Sigmoid colon (tissue), 7 donors: ENCODE data around the gene HIBCH. TPM values are rescaled to one million over a fixed set of nuclear protein-coding genes. Genes with fewer than 3 reads are reported as not detected.

Source experiments
- DNase-seq: peaks from one replicate; pipeline ENCODE4 v3.0.0-alpha.2; 2019
- H3K27ac ChIP-seq, 4 donors: fragments of 200-600 bp; sonication (generic); one replicate each; pipeline ENCODE4 v1.5.1; 2016 to 2019; ENCODE audit warnings: mild to moderate bottlenecking in 1 of 4
- H3K27me3 ChIP-seq, 3 donors: fragments of 200-600 bp; sonication (generic); one replicate each; pipeline ENCODE4 v1.5.1; 2019; ENCODE audit warnings: mild to moderate bottlenecking in 1 of 3
- H3K36me3 ChIP-seq, 4 donors: fragments of 200-600 bp; sonication (generic); one replicate each; pipeline ENCODE4 v1.5.1; 2016 to 2019
- H3K4me1 ChIP-seq, 4 donors: fragments of 200-600 bp; sonication (generic); one replicate each; pipeline ENCODE4 v1.5.1; 2017 to 2019
- H3K4me3 ChIP-seq, 4 donors: fragments of 200-600 bp; sonication (generic); one replicate each; pipeline ENCODE4 v1.5.1; 2017 to 2019; ENCODE audit warnings: mild to moderate bottlenecking in 2 of 4, moderate library complexity in 1 of 4
- H3K9me3 ChIP-seq, 4 donors: fragments of 200-600 bp in 3 of 4; sonication (generic) in 3 of 4; one replicate each; pipeline versions ENCODE4 v1.5.1 to v1.6.1; 2013 to 2019
- EP300 ChIP-seq, 4 donors: sonication (generic); formaldehyde crosslinking; IDR thresholded peaks; one replicate each; pipeline ENCODE4 v1.6.1; 2017; ENCODE audit warnings: antibody characterized with exemption in 4 of 4
- POLR2A ChIP-seq, 2 donors: fragments of 450-650 bp; IDR thresholded peaks; one replicate each; pipeline ENCODE4 v1.6.1; 2016; ENCODE audit warnings: antibody characterized with exemption in 2 of 2, mild to moderate bottlenecking in 2 of 2, moderate library complexity in 2 of 2
- POLR2AphosphoS5 ChIP-seq, 4 donors: sonication (generic); formaldehyde crosslinking; IDR thresholded peaks; one replicate each; pipeline ENCODE4 v1.6.1; 2017; ENCODE audit warnings: antibody characterized with exemption in 4 of 4
- WGBS, 2 donors: extraction: QIAGEN DNeasy Blood & Tissue Kit; methylation state at CpG; one replicate each; pipeline ENCODE4 v1.1.7; 2013; 5-methylcytosine and 5-hydroxymethylcytosine counted together
- intact Hi-C: fragments of 100-400 bp; cut with DNase I; formaldehyde crosslinking; loops from one replicate; pipeline ENCODE4 v1.15.1; 2023
- polyA plus RNA-seq, 3 donors: library from polyadenylated mRNA; stranded (reverse); fragments of 200-250 nt; gene quantifications; one replicate each; pipeline ENCODE4 v1.2.3, GENCODE V29; 2013
- total RNA-seq, 4 donors: library from RNA; depleted of rRNA; stranded (reverse); fragments of >200 nt; gene quantifications; one replicate each; pipeline ENCODE4 v1.1.0, GENCODE V29; 2016
- TF ChIP-seq, protein P1 (sequence below), 4 experiments: fragments of 450-650 bp in 3 of 4; fragments of 200-600 bp in 1 of 4; IDR thresholded peaks; one replicate each; pipeline ENCODE4 v1.5.1; 2016 to 2019; ENCODE audit warnings: antibody characterized with exemption in 4 of 4, mild to moderate bottlenecking in 3 of 4, moderate library complexity in 2 of 4
- donor health status: healthy with polysubstance abuse.
- donor health status: Bipolar disorder and iron deficiency.
- donor health status: healthy.

The HIBCH gene
- total and polyA plus RNA-seq, 7 donors = 18.1 to 45.8 (median 21.6) TPM

DNA sequence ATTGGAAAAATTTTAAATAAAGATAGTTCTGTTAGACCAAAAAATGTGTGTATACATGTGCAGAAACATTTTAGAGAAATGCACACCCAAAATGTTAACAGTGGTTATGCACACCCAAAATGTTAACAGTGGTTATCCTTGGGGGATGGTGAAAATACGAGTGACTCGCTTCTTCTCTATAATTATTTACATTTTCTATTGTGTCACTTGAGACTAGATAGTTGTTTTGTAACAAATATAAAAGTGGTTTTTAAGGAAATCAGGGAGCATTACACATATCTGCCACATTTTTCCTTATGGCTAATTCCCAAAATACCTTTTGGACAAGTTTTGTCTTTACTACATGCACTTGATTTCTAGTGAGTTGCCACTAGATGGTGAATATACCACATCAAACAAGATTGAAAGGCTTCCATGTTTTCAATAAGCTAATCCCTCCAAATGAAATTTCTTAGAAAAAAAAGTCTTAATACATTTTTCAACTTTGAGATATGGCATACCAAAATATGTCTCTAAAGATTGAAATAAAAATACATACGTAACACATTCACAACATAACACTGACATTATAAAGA, 9.0 kb upstream of the HIBCH start:
- no peaks in the 10 kb centered on the region for H3K4me1 ChIP-seq
- H3K36me3 ChIP-seq = no peaks in the 10 kb centered on the region
- DNase-seq = no peak
- no peak overlapping the region for H3K4me3 ChIP-seq
- no peaks in the 10 kb centered on the region for H3K27me3 ChIP-seq
- no peak overlapping the region for H3K27ac ChIP-seq
- WGBS, 2 donors = 85 to 88% methylated on average over 3 of the region's 3 CpGs
- no peaks in the 10 kb centered on the region for H3K9me3 ChIP-seq
- TF ChIP-seq, protein P1, sequence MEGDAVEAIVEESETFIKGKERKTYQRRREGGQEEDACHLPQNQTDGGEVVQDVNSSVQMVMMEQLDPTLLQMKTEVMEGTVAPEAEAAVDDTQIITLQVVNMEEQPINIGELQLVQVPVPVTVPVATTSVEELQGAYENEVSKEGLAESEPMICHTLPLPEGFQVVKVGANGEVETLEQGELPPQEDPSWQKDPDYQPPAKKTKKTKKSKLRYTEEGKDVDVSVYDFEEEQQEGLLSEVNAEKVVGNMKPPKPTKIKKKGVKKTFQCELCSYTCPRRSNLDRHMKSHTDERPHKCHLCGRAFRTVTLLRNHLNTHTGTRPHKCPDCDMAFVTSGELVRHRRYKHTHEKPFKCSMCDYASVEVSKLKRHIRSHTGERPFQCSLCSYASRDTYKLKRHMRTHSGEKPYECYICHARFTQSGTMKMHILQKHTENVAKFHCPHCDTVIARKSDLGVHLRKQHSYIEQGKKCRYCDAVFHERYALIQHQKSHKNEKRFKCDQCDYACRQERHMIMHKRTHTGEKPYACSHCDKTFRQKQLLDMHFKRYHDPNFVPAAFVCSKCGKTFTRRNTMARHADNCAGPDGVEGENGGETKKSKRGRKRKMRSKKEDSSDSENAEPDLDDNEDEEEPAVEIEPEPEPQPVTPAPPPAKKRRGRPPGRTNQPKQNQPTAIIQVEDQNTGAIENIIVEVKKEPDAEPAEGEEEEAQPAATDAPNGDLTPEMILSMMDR (IDR thresholded peaks at IDR 0.05) = no peak
- TF ChIP-seq POLR2A (IDR thresholded peaks at IDR 0.05) = no peak
- no peak for TF ChIP-seq POLR2AphosphoS5 (IDR thresholded peaks at IDR 0.05)
- TF ChIP-seq EP300 (IDR thresholded peaks at IDR 0.05) = no peak
- intact Hi-C loops = no loop called here

DNA sequence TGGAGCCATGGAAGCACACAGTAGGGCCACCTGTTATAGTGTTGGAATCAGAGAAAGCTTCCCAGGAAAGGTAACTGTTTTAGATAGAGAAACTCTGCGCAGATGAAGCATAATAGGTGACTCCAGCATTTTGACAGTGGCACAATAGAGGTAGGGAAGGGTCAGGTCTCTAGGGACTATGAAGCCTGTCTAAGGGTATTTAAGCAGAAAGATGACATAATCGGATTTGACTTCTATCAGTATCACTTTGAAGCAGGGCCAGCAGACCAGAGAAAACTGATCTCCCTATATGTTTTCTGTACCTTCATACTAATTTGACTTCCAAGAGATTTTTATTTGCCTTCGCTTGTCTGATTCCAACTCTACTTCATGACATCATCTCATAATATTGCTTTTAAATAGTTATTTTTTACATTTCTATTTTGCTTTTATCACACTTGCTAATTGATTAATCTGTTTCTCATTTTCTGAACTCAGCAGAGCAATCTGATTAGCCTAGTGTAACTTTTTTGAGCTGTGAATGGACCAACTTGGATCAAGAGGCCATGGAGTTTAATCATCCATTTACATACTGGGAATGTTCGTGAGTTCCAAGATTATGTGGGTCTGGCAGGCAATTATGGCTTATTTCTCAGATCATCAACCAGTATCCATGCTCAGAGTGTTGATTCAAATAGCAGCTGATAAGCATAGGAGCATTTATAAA, 8.4 kb upstream of the HIBCH start:
- H3K4me1 ChIP-seq = no peaks in the 10 kb centered on the region
- H3K4me3 ChIP-seq = no peak overlapping the region
- intact Hi-C loops = no loop called here
- H3K9me3 ChIP-seq = no peaks in the 10 kb centered on the region
- no peaks in the 10 kb centered on the region for H3K27me3 ChIP-seq
- H3K27ac ChIP-seq = no peak overlapping the region
- H3K36me3 ChIP-seq = no peaks in the 10 kb centered on the region
- TF ChIP-seq, protein P1 (IDR thresholded peaks at IDR 0.05) = no peak
- TF ChIP-seq POLR2A (IDR thresholded peaks at IDR 0.05) (no peak), POLR2AphosphoS5 (IDR thresholded peaks at IDR 0.05) (no peak), EP300 (IDR thresholded peaks at IDR 0.05) (no peak)
- WGBS, 2 donors = 83 to 86% methylated on average over 4 of the region's 4 CpGs
- DNase-seq = no peak

DNA sequence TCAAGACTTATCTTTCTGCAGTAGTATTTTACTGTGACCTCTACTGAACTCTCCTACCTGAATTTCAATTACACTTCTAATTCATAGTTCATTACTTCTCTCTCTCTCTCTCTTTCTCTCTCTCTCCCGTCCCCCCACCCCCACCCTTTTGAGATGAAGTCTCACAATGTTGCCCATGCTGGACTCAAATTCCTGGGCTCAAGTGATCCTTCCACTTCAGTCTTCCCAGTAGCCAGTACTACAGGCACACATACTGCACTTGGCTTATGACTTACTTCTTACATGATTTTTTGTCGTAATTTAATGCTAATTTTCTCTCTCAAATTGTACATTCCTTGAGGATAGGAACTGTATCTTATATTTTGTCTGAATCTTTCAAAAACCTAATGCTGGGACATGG, 6.0 kb upstream of the HIBCH start:
- Histone ChIP-seq H3K4me1 (peaks cover 0 to 4% (median under 1%) of the 10 kb centered on the region in 4 donors), H3K36me3 (no peaks in the 10 kb centered on the region), H3K9me3 (no peaks in the 10 kb centered on the region), H3K4me3 (no peak overlapping the region), H3K27me3 (no peaks in the 10 kb centered on the region), H3K27ac (no peak overlapping the region)
- WGBS, 2 donors = 85 to 87% methylated on average over 2 of the region's 2 CpGs
- DNase-seq = no peak
- no peak for TF ChIP-seq POLR2A (IDR thresholded peaks at IDR 0.05)
- TF ChIP-seq, protein P1 (IDR thresholded peaks at IDR 0.05) = no peak
- TF ChIP-seq POLR2AphosphoS5 (IDR thresholded peaks at IDR 0.05) = no peak
- TF ChIP-seq EP300 (IDR thresholded peaks at IDR 0.05) = no peak
- intact Hi-C loops = no loop called here

DNA sequence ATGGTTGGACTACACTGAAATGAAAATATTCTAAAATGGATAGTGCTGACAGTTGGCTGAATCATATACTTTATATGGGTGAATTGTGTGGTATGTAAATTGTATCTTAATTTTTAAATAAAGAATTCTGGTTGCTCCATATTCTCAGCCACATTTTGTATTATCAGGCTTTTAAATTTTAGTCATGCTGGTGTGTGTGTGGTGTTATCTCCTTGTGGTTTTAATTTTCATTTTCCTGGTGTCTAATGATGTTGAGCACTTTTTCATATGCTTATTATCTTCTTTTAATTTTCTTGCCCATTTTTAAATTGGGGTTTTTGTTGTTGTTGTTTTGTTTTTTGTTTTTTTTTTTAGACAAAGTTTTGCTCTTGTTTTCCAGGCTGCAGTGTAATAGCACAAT, 3.8 kb upstream of the HIBCH start:
- Histone ChIP-seq H3K27me3 (no peaks in the 10 kb centered on the region), H3K27ac (no peak overlapping the region), H3K4me3 (no peak overlapping the region), H3K36me3 (no peaks in the 10 kb centered on the region), H3K4me1 (peaks cover 0 to 17% (median 12%) of the 10 kb centered on the region in 4 donors), H3K9me3 (no peaks in the 10 kb centered on the region)
- TF ChIP-seq, protein P1 (IDR thresholded peaks at IDR 0.05) = no peak
- no peak for TF ChIP-seq EP300 (IDR thresholded peaks at IDR 0.05)
- TF ChIP-seq POLR2AphosphoS5 (IDR thresholded peaks at IDR 0.05) = no peak
- no peak for TF ChIP-seq POLR2A (IDR thresholded peaks at IDR 0.05)
- DNase-seq = no peak
- intact Hi-C loops = no loop called here
